Pancreas (tissue), 10 donors: ENCODE measurements around the gene STAT3. TPM values are rescaled to one million over a fixed set of nuclear protein-coding genes. Genes with fewer than 3 reads are reported as not detected.
"Not testable (repeated sequence)": the region's sequence is repeated elsewhere in the genome, so short reads cannot be mapped to it uniquely, and the experiment has no call there.

ENCODE experiments used
- ATAC-seq, 4 donors: fragments of 200-7000 bp; cut with Tn5 transposase; one replicate each; pipeline versions ENCODE4 v1.8.0 to v1.9.1; 2020; ENCODE audit warnings: mild to moderate bottlenecking in 4 of 4, moderate library complexity in 4 of 4
- DNase-seq, 6 donors: peaks; one replicate each; pipeline ENCODE4 v3.0.0-alpha.2; 2020
- FAIRE-seq: peaks from 2 replicates; lab custom pipeline; 2012; peaks lifted over from hg19 to GRCh38; lab: Jason Lieb, UNC
- H3K27ac ChIP-seq, 4 donors: fragments of 200-600 bp; sonication (generic); 1 replicate in 3 of 4; 2 replicates in 1 of 4; pipeline versions ENCODE4 v1.5.0 to v1.8.0; 2020
- H3K27me3 ChIP-seq, 4 donors: fragments of 200-600 bp; one replicate each; pipeline ENCODE4 v1.8.0; 2021
- H3K36me3 ChIP-seq, 3 donors: fragments of 200-600 bp; sonication (generic) in 1 of 3; one replicate each; pipeline versions ENCODE4 v1.5.0 to v1.8.0; 2020 to 2021
- H3K4me1 ChIP-seq, 3 donors: fragments of 200-600 bp; one replicate each; pipeline ENCODE4 v1.8.0; 2021
- H3K4me3 ChIP-seq, 4 donors: fragments of 200-600 bp; sonication (generic) in 2 of 4; one replicate each; pipeline versions ENCODE4 v1.5.0 to v1.8.0; 2020 to 2021
- H3K9me3 ChIP-seq, 4 donors: fragments of 200-600 bp; one replicate each; pipeline ENCODE4 v1.8.0; 2021
- WGBS, 2 donors: extraction: QIAGEN DNeasy Blood & Tissue Kit; methylation state at CpG; one replicate each; pipeline ENCODE4 v1.1.7; 2013; 5-methylcytosine and 5-hydroxymethylcytosine counted together
- intact Hi-C, 3 donors: fragments of 100-400 bp; cut with DNase I; formaldehyde crosslinking; loops; one replicate each; pipeline versions ENCODE4 v1.11.1 to v1.14.2; 2022
- polyA plus RNA-seq, 2 donors: library from polyadenylated mRNA; stranded (reverse); fragments of 200-250 nt; gene quantifications; one replicate each; pipeline ENCODE4 v1.2.3, GENCODE V29; 2013
- total RNA-seq, 6 donors: library from RNA; stranded (reverse); fragmentation: NEBNext Ultra II Directional in 4 of 6; extraction: Animal tissue kit (Norgen Biotek cat#: 25700) in 4 of 6; gene quantifications; one replicate each; pipeline versions ENCODE4 v1.2.1 to v1.2.4, GENCODE V29; 2021 to 2023
- TF ChIP-seq, protein P1 (sequence below), 4 donors: fragments of 200-600 bp; sonication (generic) in 3 of 4; IDR thresholded peaks; one replicate each; pipeline versions ENCODE4 v1.5.0 to v1.8.0; 2021; ENCODE audit warnings: antibody characterized with exemption in 4 of 4
- donor health status: healthy with polysubstance abuse.
- donor health status: DM: no; HTN: no; CAD: no; lungs with moderate emphysema.
- donor health status: DM: no; HTN: no; CAD: no.
- donor health status: control.
- donor health status: control.
- donor health status: Bipolar disorder and iron deficiency.
- donor health status: DM: yes; HTN: yes; CAD: no.
- donor health status: DM: no; HTN: no; CAD: no.
- donor health status: DM: no; HTN: no; CAD: no.
- donor health status: DM: yes; HTN: yes; CAD: no.

STAT3 gene
- total and polyA plus RNA-seq, 8 donors: 37.9 to 127 (median 70.6) TPM

DNA sequence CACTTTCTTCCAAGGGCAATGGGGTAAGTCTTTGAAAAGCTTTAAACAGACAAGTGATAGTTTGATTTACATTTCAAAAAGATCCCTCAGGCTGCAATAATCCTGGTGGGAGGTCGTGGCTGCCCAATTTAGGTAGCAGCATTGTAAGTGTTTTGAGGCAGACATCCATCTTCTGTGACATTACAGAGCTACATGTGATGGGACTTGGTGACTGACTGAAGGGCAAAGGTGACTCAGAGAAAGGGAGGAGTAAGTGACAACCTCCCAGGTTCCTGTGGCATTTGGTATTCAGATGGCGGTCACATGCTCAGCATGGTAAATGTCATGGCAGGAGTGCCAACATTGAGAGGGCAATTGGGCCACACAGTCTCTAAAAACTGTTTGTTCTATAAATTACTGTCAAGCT lies 26.5 kb downstream of the STAT3 start:
- FAIRE-seq: no peak
- Histone ChIP-seq H3K4me3 (no peak overlapping the region), H3K36me3 (no peaks in the 10 kb centered on the region), H3K4me1 (peaks cover 0 to 19% (median 0%) of the 10 kb centered on the region in 3 donors), H3K27me3 (no peaks in the 10 kb centered on the region), H3K27ac (no peak overlapping the region), H3K9me3 (no peaks in the 10 kb centered on the region)
- WGBS, 2 donors: 44 to 61% methylated on average over 2 of the region's 2 CpGs
- DNase-seq: no peak
- TF ChIP-seq, protein P1, sequence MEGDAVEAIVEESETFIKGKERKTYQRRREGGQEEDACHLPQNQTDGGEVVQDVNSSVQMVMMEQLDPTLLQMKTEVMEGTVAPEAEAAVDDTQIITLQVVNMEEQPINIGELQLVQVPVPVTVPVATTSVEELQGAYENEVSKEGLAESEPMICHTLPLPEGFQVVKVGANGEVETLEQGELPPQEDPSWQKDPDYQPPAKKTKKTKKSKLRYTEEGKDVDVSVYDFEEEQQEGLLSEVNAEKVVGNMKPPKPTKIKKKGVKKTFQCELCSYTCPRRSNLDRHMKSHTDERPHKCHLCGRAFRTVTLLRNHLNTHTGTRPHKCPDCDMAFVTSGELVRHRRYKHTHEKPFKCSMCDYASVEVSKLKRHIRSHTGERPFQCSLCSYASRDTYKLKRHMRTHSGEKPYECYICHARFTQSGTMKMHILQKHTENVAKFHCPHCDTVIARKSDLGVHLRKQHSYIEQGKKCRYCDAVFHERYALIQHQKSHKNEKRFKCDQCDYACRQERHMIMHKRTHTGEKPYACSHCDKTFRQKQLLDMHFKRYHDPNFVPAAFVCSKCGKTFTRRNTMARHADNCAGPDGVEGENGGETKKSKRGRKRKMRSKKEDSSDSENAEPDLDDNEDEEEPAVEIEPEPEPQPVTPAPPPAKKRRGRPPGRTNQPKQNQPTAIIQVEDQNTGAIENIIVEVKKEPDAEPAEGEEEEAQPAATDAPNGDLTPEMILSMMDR (IDR thresholded peaks at IDR 0.05): no peak
- ATAC-seq: peak; percentile 43 to 66 (median 50)
- intact Hi-C loops: no loop called here

DNA sequence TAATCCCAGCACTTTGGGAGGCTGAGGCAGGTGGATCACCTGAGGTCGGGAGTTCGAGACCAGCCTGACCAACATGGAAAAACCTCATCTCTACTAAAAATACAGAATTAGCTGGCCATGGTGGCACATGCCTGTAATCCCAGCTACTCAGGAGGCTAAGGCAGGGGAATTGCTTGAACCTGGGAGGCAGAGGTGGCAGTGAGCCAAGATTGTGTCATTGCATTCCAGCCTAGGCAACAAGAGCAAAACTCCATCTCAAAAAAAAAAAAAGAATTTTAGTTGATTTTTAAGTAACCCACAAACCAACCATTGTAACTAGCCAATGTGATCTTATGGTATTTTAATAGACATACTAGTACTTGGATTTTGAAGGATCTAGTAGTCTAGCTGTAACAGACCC lies 27.9 kb downstream of the STAT3 start:
- ATAC-seq, H3K9me3 ChIP-seq, H3K27me3 ChIP-seq, intact Hi-C loops, FAIRE-seq, H3K4me3 ChIP-seq, H3K36me3 ChIP-seq, H3K27ac ChIP-seq: not testable (repeated sequence)
- H3K4me1 ChIP-seq: peaks cover 0 to 17% (median 0%) of the 10 kb centered on the region in 3 donors
- peak in 3 of 6 donors; percentile 47 to 49 (median 48) for DNase-seq
- 94 to 100% methylated on average over 2 of the region's 2 CpGs for WGBS, 2 donors

GRCh38 chr17:42359133-42359532 lies 29.1 kb downstream of the STAT3 start:
- intact Hi-C loops: no loop called here
- ATAC-seq (no peak), DNase-seq (no peak), FAIRE-seq (no peak)
- Histone ChIP-seq H3K4me1 (peaks cover 0 to 17% (median 4%) of the 10 kb centered on the region in 3 donors), H3K36me3 (no peaks in the 10 kb centered on the region), H3K4me3 (no peak overlapping the region), H3K27me3 (no peaks in the 10 kb centered on the region), H3K27ac (no peak overlapping the region), H3K9me3 (no peaks in the 10 kb centered on the region)
- WGBS, 2 donors: 86 to 87% methylated on average over 7 of the region's 7 CpGs
- TF ChIP-seq, protein P1 (IDR thresholded peaks at IDR 0.05): no peak

DNA sequence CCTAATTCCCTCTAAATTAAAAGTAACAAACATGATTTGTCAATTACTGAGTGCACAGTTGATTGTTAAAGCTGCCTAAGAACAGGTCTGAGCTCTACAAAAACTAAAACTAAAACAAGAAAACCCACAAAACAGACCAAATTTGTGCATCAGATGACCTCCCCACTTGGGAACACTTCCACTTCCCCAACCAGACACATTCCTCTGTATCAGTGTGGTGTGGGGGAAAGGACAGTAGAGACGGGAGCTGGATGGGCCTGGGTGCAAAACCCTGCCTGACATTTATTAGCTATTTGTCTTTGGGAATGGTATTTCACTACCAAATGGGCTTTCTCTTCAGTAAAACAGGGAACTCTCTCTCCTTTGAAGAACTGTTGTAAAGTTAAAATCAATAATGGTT lies 29.8 kb downstream of the STAT3 start:
- 67 to 69% methylated on average over 1 of the region's 1 CpG for WGBS, 2 donors
- Histone ChIP-seq H3K4me1 (peaks cover 0 to 17% (median 4%) of the 10 kb centered on the region in 3 donors), H3K4me3 (no peak overlapping the region), H3K27ac (no peak overlapping the region), H3K9me3 (no peaks in the 10 kb centered on the region), H3K27me3 (no peaks in the 10 kb centered on the region), H3K36me3 (no peaks in the 10 kb centered on the region)
- FAIRE-seq: no peak
- DNase-seq: no peak
- intact Hi-C loops: no loop called here
- TF ChIP-seq, protein P1 (IDR thresholded peaks at IDR 0.05): no peak
- ATAC-seq: peak in 1 of 4 donors; percentile 31

DNA sequence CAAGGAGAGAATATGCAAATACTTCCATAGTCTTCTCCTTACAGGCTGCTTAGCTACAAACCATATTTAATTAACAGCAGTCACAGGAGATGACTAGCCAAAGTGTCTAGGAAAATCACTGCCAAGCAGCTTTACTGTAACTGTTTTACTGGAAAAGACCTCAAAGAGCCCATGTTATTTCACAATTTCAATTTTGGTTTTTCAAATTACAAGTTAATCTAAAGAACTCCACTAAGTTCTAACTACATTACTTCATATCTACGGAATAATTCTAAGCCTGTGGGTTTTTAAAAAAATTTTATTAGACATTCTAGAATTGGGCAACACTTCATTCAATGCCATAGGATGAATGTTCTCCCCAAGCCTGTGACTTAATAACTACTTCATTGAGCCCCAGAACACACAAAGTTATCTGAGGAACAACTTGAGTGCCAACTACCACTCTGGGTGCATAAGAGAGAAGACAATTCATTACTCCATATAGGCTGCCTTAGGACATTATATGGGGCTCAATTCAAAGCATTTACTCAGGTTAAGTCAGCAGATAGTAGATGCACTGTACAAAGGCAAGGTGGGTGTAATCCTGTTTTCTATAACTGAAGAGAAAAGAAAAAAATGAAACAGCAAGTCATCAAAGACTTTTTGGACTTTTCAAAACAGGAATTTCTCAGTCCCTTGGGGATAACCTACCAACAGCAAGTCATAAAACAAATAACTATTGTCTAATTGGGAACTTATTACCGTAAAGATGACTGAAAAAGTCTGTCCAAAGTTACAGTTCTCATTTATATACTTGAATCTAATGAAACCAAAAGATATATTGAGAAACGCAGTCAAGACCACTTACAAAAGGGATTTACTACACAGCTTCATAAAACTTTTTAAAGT lies 33.0 kb downstream of the STAT3 start:
- FAIRE-seq (no peak), DNase-seq (no peak), ATAC-seq (peak in 1 of 4 donors; percentile 22)
- no peak overlapping the region for H3K27ac ChIP-seq
- H3K4me3 ChIP-seq: no peak overlapping the region
- H3K36me3 ChIP-seq: no peaks in the 10 kb centered on the region
- H3K27me3 ChIP-seq: no peaks in the 10 kb centered on the region
- TF ChIP-seq, protein P1 (IDR thresholded peaks at IDR 0.05): no peak
- 72 to 78% methylated on average over 3 of the region's 3 CpGs for WGBS, 2 donors
- H3K9me3 ChIP-seq: no peaks in the 10 kb centered on the region
- intact Hi-C loops: no loop called here
- peaks cover 3 to 17% (median 5%) of the 10 kb centered on the region in 3 donors for H3K4me1 ChIP-seq
